ENCODE data around the gene SLCO3A1. TPM values are rescaled to one million over a fixed set of nuclear protein-coding genes. Genes with fewer than 3 reads are reported as not detected.
"Not testable (repeated sequence)": the region's sequence is repeated elsewhere in the genome, so short reads cannot be mapped to it uniquely, and the experiment has no call there.

Gene SLCO3A1
- total RNA-seq, 1 experiment from 2014 or later, result 5.1 TPM

GRCh38 chr15:92059971-92060311 lies 206.4 kb downstream of the SLCO3A1 start:
- intact Hi-C loops (cut with micrococcal nuclease), result loop anchor here (5.0 kb wide), 1 partner anchor 203 kb away; no protein-coding TSS in a partner anchor
- H3K79me2 ChIP-seq (ENCODE audit: insufficient read depth, low read length); H3K9me2 ChIP-seq (ENCODE audit: insufficient read depth); H3K27ac ChIP-seq (ENCODE audit: low read depth, low read length); CTCF ChIA-PET; DNase-seq (ENCODE audit: low read depth, low spot score); H2AFZ ChIP-seq (ENCODE audit: low read depth, low read length, poor library complexity, severe bottlenecking); H3K36me3 ChIP-seq (ENCODE audit: control insufficient read depth in 1 of 2, insufficient read depth in 2 of 2, low read length in 2 of 2); ATAC-seq; POLR2A ChIA-PET; H4K20me1 ChIP-seq (ENCODE audit: insufficient read depth); H3K4me1 ChIP-seq (ENCODE audit: control insufficient read depth in 1 of 2, insufficient read depth in 2 of 2, low read length in 2 of 2); H3K9me3 ChIP-seq (ENCODE audit: control insufficient read depth in 1 of 2, insufficient read depth in 1 of 2, low read depth in 1 of 2, low read length in 2 of 2); H3K4me2 ChIP-seq (ENCODE audit: low read length); BruUV-seq (replicated peaks); RAD21 ChIA-PET (ENCODE audit: low non-redundant PET in 1 of 2, low total read pairs in 2 of 2, uncharacterized antibody in 2 of 2, unreplicated experiment in 2 of 2); H3K9ac ChIP-seq (ENCODE audit: low read length); H3K4me3 ChIP-seq (replicated peaks in 1 of 2; ENCODE audit: low read depth in 1 of 2, low read length in 2 of 2): not testable (repeated sequence)
- H3K27me3 ChIP-seq (ENCODE audit: insufficient read depth, low read length), result peaks cover 19% of the 10 kb centered on the region

DNA sequence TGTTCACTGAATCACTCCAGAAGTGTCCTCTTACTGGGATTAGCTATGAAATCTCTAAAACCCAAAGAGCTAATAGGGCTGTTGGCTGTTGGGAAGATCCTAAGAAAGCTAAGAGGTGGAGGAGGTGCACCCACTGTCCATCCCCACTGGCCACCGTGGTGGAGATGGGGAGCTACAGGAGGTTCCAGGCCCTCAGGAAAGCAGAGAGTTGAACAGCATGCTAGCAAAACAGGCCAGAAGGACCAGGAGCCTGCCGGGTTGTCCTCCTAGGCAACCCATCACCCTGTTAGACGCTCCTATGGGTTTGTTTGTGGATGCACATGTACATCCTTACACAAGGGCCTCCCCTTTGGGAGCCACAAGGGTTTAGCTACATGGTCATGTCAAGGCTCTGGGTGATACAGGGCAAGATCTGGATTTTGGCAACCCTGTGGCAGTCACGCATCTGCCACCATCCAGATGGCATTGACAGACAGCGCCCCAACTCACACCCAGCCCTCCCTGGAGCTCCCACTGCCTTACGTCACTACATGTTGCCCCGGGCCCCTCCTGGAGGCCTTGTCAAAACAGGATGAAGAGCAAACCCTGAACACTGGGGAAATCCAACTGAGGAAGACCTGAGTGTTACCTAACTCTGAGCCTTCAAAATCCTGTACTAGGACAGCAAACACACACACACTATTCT lies 208.1 kb downstream of the SLCO3A1 start:
- Histone ChIP-seq H4K20me1 (ENCODE audit: insufficient read depth) (no peaks in the 10 kb centered on the region), H3K4me3 (replicated peaks in 1 of 2; ENCODE audit: low read depth in 1 of 2, low read length in 2 of 2) (no peak overlapping the region), H3K79me2 (ENCODE audit: insufficient read depth, low read length) (no peaks in the 10 kb centered on the region), H3K9me3 (ENCODE audit: control insufficient read depth in 1 of 2, insufficient read depth in 1 of 2, low read depth in 1 of 2, low read length in 2 of 2) (no peaks in the 10 kb centered on the region), H3K27me3 (ENCODE audit: insufficient read depth, low read length) (peaks cover 16% of the 10 kb centered on the region), H3K4me1 (ENCODE audit: control insufficient read depth in 1 of 2, insufficient read depth in 2 of 2, low read length in 2 of 2) (no peaks in the 10 kb centered on the region), H3K4me2 (ENCODE audit: low read length) (no peak overlapping the region), H3K27ac (ENCODE audit: low read depth, low read length) (no peak overlapping the region), H3K9ac (ENCODE audit: low read length) (no peak overlapping the region), H3K9me2 (ENCODE audit: insufficient read depth) (no peaks in the 10 kb centered on the region), H2AFZ (ENCODE audit: low read depth, low read length, poor library complexity, severe bottlenecking) (no peak overlapping the region), H3K36me3 (ENCODE audit: control insufficient read depth in 1 of 2, insufficient read depth in 2 of 2, low read length in 2 of 2) (no peaks in the 10 kb centered on the region)
- intact Hi-C loops (cut with micrococcal nuclease), result loop anchor here (5.0 kb wide), 1 partner anchor 204 kb away; no protein-coding TSS in a partner anchor
- ChIA-PET POLR2A (no interaction called here), RAD21 (ENCODE audit: low non-redundant PET in 1 of 2, low total read pairs in 2 of 2, uncharacterized antibody in 2 of 2, unreplicated experiment in 2 of 2) (no interaction called here), CTCF (no interaction called here)
- BruUV-seq (replicated peaks), result no TSS peak
- TF ChIP-seq ATF3 (IDR thresholded peaks at IDR 0.05), result no peak
- no peak for TF ChIP-seq SRF (IDR thresholded peaks at IDR 0.05; ENCODE audit: low read depth)
- TF ChIP-seq RAD21 (IDR thresholded peaks at IDR 0.05; ENCODE audit: low read depth), result no peak
- TF ChIP-seq ZFX (IDR thresholded peaks at IDR 0.05), result no peak
- no peak for TF ChIP-seq EZH2 (IDR thresholded peaks at IDR 0.05)
- no peak for TF ChIP-seq FOSL1 (IDR thresholded peaks at IDR 0.05; ENCODE audit: low read depth)
- TF ChIP-seq JUND (IDR thresholded peaks at IDR 0.05), result no peak
- no peak for TF ChIP-seq SIN3A (IDR thresholded peaks at IDR 0.05; ENCODE audit: low read depth)
- TF ChIP-seq EZH2phosphoT487 (IDR thresholded peaks at IDR 0.05; ENCODE audit: borderline replicate concordance), result no peak
- TF ChIP-seq ELF1 (IDR thresholded peaks at IDR 0.05; ENCODE audit: borderline replicate concordance, low read depth), result no peak
- no peak for TF ChIP-seq CTCF (IDR thresholded peaks at IDR 0.05 in 2 of 3, conservative IDR thresholded peaks at IDR 0.05 in 1 of 3; ENCODE audit: borderline replicate concordance in 1 of 3, insufficient read depth in 1 of 3, low read depth in 2 of 3, low read length in 2 of 3)
- DNase-seq (ENCODE audit: low read depth, low spot score) (no peak), ATAC-seq (no peak)

Measured in HCT116 (cell line).